Panc1 (cell line): ENCODE data around the gene OTOP2. TPM values are rescaled to one million over a fixed set of nuclear protein-coding genes. Genes with fewer than 3 reads are reported as not detected.

Experiments
- ATAC-seq: fragments of 200-7000 bp; cut with Tn5 transposase; 2 replicates; pipeline ENCODE4 v1.9.1; 2020; ENCODE audit warnings: mild to moderate bottlenecking, moderate library complexity
- BruUV-seq: library from RNA; stranded (reverse); fragments of 400-500 nt; replicated peaks from 2 replicates; lab custom pipeline; 2021; lab: Mats Ljungman, UMichigan
- CTCF ChIA-PET: fragments of 300-600 bp; sonication (Branson Sonifier 250); formaldehyde crosslinking; loops from one replicate; lab custom pipeline; 2022; ENCODE audit warnings: antibody characterized with exemption; lab: Charles Lee
- POLR2A ChIA-PET: fragments of 300-600 bp; sonication (Branson Sonifier 250); formaldehyde crosslinking; loops from one replicate; lab custom pipeline; 2022; ENCODE audit warnings: antibody characterized with exemption; lab: Charles Lee
- DNase-seq: peaks from one replicate; pipeline ENCODE4 v3.0.0-alpha.2; 2010; ENCODE audit warnings: low read depth, low spot score
- H3K27ac ChIP-seq: 2 replicates; pipeline ENCODE4 v1.5.1; 2011; ENCODE audit warnings: mild to moderate bottlenecking, low read length, inconsistent platforms
- H3K27me3 ChIP-seq: fragments of 200-500 bp; sonication (Bioruptor generic); 2 replicates; pipeline ENCODE4 v1.6.0; 2014; ENCODE audit warnings: low read length, inconsistent platforms; ENCODE audit not compliant: control insufficient read depth, insufficient read depth
- H3K36me3 ChIP-seq: fragments of 200-500 bp; sonication (Bioruptor generic); 2 replicates; pipeline ENCODE4 v1.5.1; 2014; ENCODE audit warnings: inconsistent platforms, mild to moderate bottlenecking, low read length, moderate library complexity; ENCODE audit not compliant: control insufficient read depth, insufficient read depth
- H3K4me1 ChIP-seq: 2 replicates; pipeline ENCODE4 v1.5.1; 2011; ENCODE audit warnings: inconsistent platforms, mild to moderate bottlenecking, low read length, moderate library complexity; ENCODE audit not compliant: control insufficient read depth, insufficient read depth
- H3K4me3 ChIP-seq, 2 experiments: 2 replicates each; pipeline ENCODE4 v1.5.1; 2011 to 2012; ENCODE audit warnings: low read depth in 2 of 2, low read length in 2 of 2, mild to moderate bottlenecking in 2 of 2, inconsistent platforms in 1 of 2, moderate library complexity in 1 of 2
- H3K9me3 ChIP-seq: fragments of 200-500 bp; sonication (Bioruptor generic); 2 replicates; pipeline ENCODE4 v1.5.1; 2014; ENCODE audit warnings: low read depth, mild to moderate bottlenecking, inconsistent platforms, low read length, moderate library complexity; ENCODE audit not compliant: control insufficient read depth, insufficient read depth
- CTCF ChIP-seq: fragments of 450-650 bp; IDR thresholded peaks from 2 replicates; pipeline ENCODE4 v1.5.1; 2017; ENCODE audit warnings: mild to moderate bottlenecking
- POLR2AphosphoS5 ChIP-seq: IDR thresholded peaks from 2 replicates; pipeline ENCODE4 v1.6.1; 2012; ENCODE audit warnings: mild to moderate bottlenecking, low read depth, low read length, moderate library complexity
- REST ChIP-seq, 2 experiments: IDR thresholded peaks; 2 replicates each; pipeline ENCODE4 v1.6.1; 2011 to 2012; ENCODE audit warnings: low read depth in 2 of 2, control low read depth in 1 of 2, low read length in 1 of 2, mild to moderate bottlenecking in 1 of 2, moderate library complexity in 1 of 2; ENCODE audit not compliant: insufficient read depth in 1 of 2
- SIN3A ChIP-seq: IDR thresholded peaks from 2 replicates; pipeline ENCODE4 v1.6.1; 2012; ENCODE audit warnings: low read depth, mild to moderate bottlenecking, low read length, moderate library complexity, borderline replicate concordance; ENCODE audit not compliant: insufficient read depth
- TCF7L2 ChIP-seq: IDR thresholded peaks from 2 replicates; pipeline ENCODE4 v1.6.1; 2011; ENCODE audit warnings: mild to moderate bottlenecking, low read depth, low read length, inconsistent platforms
- in situ Hi-C: cut with HindIII; loops from 2 replicates; pipeline ENCODE4 v1.10.0; 2016; ENCODE audit warnings: low sequenced_read_pairs, low pct_unique_long_range_greater_than_20kb
- intact Hi-C: fragments of 100-400 bp; cut with micrococcal nuclease; formaldehyde crosslinking; loops from one replicate; pipeline ENCODE4 v1.10.0; 2022; ENCODE audit not compliant: unreplicated experiment
- total RNA-seq: library from RNA; stranded (reverse); gene quantifications from one replicate; pipeline ENCODE4 v1.2.1, GENCODE V29; 2021; ENCODE audit not compliant: unreplicated experiment

OTOP2 gene
- total RNA-seq, 1 experiment from 2014 or later, result not detected

GRCh38 chr17:74903034-74903433, 21.0 kb upstream of the OTOP2 start:
- Histone ChIP-seq H3K27me3 (no peaks in the 10 kb centered on the region), H3K9me3 (no peaks in the 10 kb centered on the region), H3K27ac (no peak overlapping the region), H3K36me3 (no peaks in the 10 kb centered on the region), H3K4me3 (no peak overlapping the region), H3K4me1 (no peaks in the 10 kb centered on the region)
- in situ Hi-C loops, result no loop called here
- no peak for ATAC-seq
- TF ChIP-seq TCF7L2 (no peak), REST (IDR thresholded peaks at IDR 0.05; ENCODE audit: insufficient read depth in 1 of 2, low read depth in 2 of 2, low read length in 1 of 2) (no peak), CTCF (no peak)
- BruUV-seq, result no TSS peak
- no peak for DNase-seq
- CTCF ChIA-PET, result no interaction called here
- intact Hi-C loops, result no loop called here
- POLR2A ChIA-PET, result no interaction called here

- ChIA-PET POLR2A (no interaction called here), CTCF (no interaction called here)
- Histone ChIP-seq H3K27me3 (no peaks in the 10 kb centered on the region), H3K9me3 (no peaks in the 10 kb centered on the region), H3K27ac (no peak overlapping the region), H3K4me1 (no peaks in the 10 kb centered on the region), H3K4me3 (no peak overlapping the region), H3K36me3 (no peaks in the 10 kb centered on the region)
- no peak for TF ChIP-seq REST (IDR thresholded peaks at IDR 0.05; ENCODE audit: insufficient read depth in 1 of 2, low read depth in 2 of 2, low read length in 1 of 2)
- TF ChIP-seq SIN3A, result no peak
- no peak for TF ChIP-seq POLR2AphosphoS5
- no peak for TF ChIP-seq TCF7L2
- no peak for TF ChIP-seq CTCF
- no TSS peak for BruUV-seq
- in situ Hi-C loops, result no loop called here
- intact Hi-C loops, result no loop called here
- no peak for DNase-seq
- no peak for ATAC-seq
Measured at GRCh38 chr17:74903671-74904070, 20.4 kb upstream of the OTOP2 start.
